OCI-LY3 (cell line): ENCODE results near the gene PCYT1A.

Source experiments
- H2AFZ ChIP-seq: fragments of 200-600, 300-600 bp; shearing (Covaris generic); 2 replicates; pipeline ENCODE4 v1.6.0; 2014; ENCODE audit warnings: antibody characterized with exemption, low read depth, low read length
- H3K27ac ChIP-seq: fragments of 200-600, 300-600 bp; sonication (generic); 2 replicates; pipeline ENCODE4 v1.5.1; 2014; ENCODE audit warnings: mild to moderate bottlenecking, low read length, moderate library complexity, mixed read lengths
- H3K27me3 ChIP-seq: fragments of 200-600, 300-600 bp; sonication (generic); 2 replicates; pipeline ENCODE4 v1.6.1; 2014; ENCODE audit warnings: low read depth, low read length, mixed read lengths
- H3K36me3 ChIP-seq: fragments of 200-600, 300-600 bp; sonication (generic); replicated peaks from 2 replicates; pipeline ENCODE3; 2014; ENCODE audit warnings: low read depth, low read length, mixed read lengths
- H3K4me1 ChIP-seq: fragments of 300-600, 200-600 bp; sonication (generic); 2 replicates; pipeline ENCODE4 v1.6.1; 2014; ENCODE audit warnings: low read length, mixed read lengths
- H3K4me2 ChIP-seq: fragments of 200-600, 300-600 bp; sonication (generic); 2 replicates; pipeline ENCODE4 v1.6.1; 2014; ENCODE audit warnings: low read length, mixed read lengths
- H3K4me3 ChIP-seq: fragments of 300-600, 200-600 bp; sonication (generic); 2 replicates; pipeline ENCODE4 v1.5.1; 2014; ENCODE audit warnings: antibody characterized with exemption, mild to moderate bottlenecking, low read length, moderate library complexity
- H3K79me2 ChIP-seq: fragments of 300-600, 200-600 bp; shearing (Covaris generic); 2 replicates; pipeline ENCODE4 v1.6.1; 2014; ENCODE audit warnings: mild to moderate bottlenecking, low read length, mixed read lengths
- H3K9ac ChIP-seq: fragments of 300-600, 200-600 bp; shearing (Covaris generic); 2 replicates; pipeline ENCODE4 v1.6.0; 2014; ENCODE audit warnings: mild to moderate bottlenecking, low read length, moderate library complexity
- H3K9me3 ChIP-seq: fragments of 200-600, 300-600 bp; shearing (Covaris generic); 2 replicates; pipeline ENCODE4 v1.6.1; 2014; ENCODE audit warnings: low read length, mixed read lengths; ENCODE audit not compliant: insufficient read depth
- H4K20me1 ChIP-seq: fragments of 200-600, 300-600 bp; sonication (generic); 2 replicates; pipeline ENCODE4 v1.6.1; 2016; ENCODE audit warnings: low read length, mixed read lengths; ENCODE audit not compliant: insufficient read depth
- EZH2phosphoT487 ChIP-seq: fragments of 200-600 bp; shearing (Covaris generic); IDR thresholded peaks from 2 replicates; pipeline ENCODE4 v1.6.1; 2018; ENCODE audit warnings: antibody characterized with exemption, mixed run types, low read depth
- TF ChIP-seq, protein P1 (sequence below): fragments of 200-600, 300-600 bp; sonication (generic); IDR thresholded peaks from 2 replicates; pipeline ENCODE4 v1.5.1; 2014; ENCODE audit warnings: antibody characterized with exemption, low read length, low read depth

The PCYT1A gene

GRCh38 chr3:196287440-196288140 lies at the start of gene PCYT1A:
Gene PCYT1A (minus strand): TSS chr3:196287726. CDS start chr3:196270531, 17,195 bp downstream.
- peaks cover 35% of the 10 kb centered on the region for H3K79me2 ChIP-seq
- H3K27ac ChIP-seq = peak within 1 kb of the TSS; percentile 62
- peak within 1 kb of the TSS; percentile 83 for H3K4me2 ChIP-seq
- H3K4me3 ChIP-seq = peak within 1 kb of the TSS; percentile 99
- peak within 1 kb of the TSS; percentile 91 for H3K9ac ChIP-seq
- H3K27me3 ChIP-seq = no peaks in the 10 kb centered on the region
- H3K9me3 ChIP-seq = no peaks in the 10 kb centered on the region
- peak within 1 kb of the TSS; percentile 95 for H2AFZ ChIP-seq
- H3K36me3 ChIP-seq = no peaks in the 10 kb centered on the region
- H4K20me1 ChIP-seq = no peaks in the 10 kb centered on the region
- peaks cover 14% of the 10 kb centered on the region for H3K4me1 ChIP-seq
- TF ChIP-seq, protein P1, sequence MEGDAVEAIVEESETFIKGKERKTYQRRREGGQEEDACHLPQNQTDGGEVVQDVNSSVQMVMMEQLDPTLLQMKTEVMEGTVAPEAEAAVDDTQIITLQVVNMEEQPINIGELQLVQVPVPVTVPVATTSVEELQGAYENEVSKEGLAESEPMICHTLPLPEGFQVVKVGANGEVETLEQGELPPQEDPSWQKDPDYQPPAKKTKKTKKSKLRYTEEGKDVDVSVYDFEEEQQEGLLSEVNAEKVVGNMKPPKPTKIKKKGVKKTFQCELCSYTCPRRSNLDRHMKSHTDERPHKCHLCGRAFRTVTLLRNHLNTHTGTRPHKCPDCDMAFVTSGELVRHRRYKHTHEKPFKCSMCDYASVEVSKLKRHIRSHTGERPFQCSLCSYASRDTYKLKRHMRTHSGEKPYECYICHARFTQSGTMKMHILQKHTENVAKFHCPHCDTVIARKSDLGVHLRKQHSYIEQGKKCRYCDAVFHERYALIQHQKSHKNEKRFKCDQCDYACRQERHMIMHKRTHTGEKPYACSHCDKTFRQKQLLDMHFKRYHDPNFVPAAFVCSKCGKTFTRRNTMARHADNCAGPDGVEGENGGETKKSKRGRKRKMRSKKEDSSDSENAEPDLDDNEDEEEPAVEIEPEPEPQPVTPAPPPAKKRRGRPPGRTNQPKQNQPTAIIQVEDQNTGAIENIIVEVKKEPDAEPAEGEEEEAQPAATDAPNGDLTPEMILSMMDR = no peak
- TF ChIP-seq EZH2phosphoT487 = no peak

- no peak overlapping the region for H3K9ac ChIP-seq
- H3K27me3 ChIP-seq = peaks cover 23% of the 10 kb centered on the region
- TF ChIP-seq, protein P1 = no peak
- TF ChIP-seq EZH2phosphoT487 = no peak
- no peaks in the 10 kb centered on the region for H3K9me3 ChIP-seq
- peaks cover 8% of the 10 kb centered on the region; the same call in 1 of the 2 replicates for H3K4me1 ChIP-seq
- H3K4me2 ChIP-seq = no peak overlapping the region
- no peak overlapping the region for H3K27ac ChIP-seq
- no peaks in the 10 kb centered on the region for H3K79me2 ChIP-seq
- H4K20me1 ChIP-seq = no peaks in the 10 kb centered on the region
- no peak overlapping the region for H3K4me3 ChIP-seq
- H3K36me3 ChIP-seq = no peaks in the 10 kb centered on the region
- no peak overlapping the region for H2AFZ ChIP-seq
Observed at GRCh38 chr3:196336319-196337145, 49.0 kb upstream of the PCYT1A start.

- H3K4me3 ChIP-seq = peak overlapping the region; percentile 60
- TF ChIP-seq EZH2phosphoT487 = no peak
- TF ChIP-seq, protein P1 = no peak
- peak overlapping the region; percentile 64 for H3K4me2 ChIP-seq
- no peak overlapping the region for H3K9ac ChIP-seq
- H3K9me3 ChIP-seq = no peaks in the 10 kb centered on the region
- no peaks in the 10 kb centered on the region for H3K79me2 ChIP-seq
- H3K27me3 ChIP-seq = peaks cover 23% of the 10 kb centered on the region
- H2AFZ ChIP-seq = peak overlapping the region; percentile 5; the same call in 1 of the 2 replicates
- H4K20me1 ChIP-seq = no peaks in the 10 kb centered on the region
- H3K36me3 ChIP-seq = no peaks in the 10 kb centered on the region
- no peak overlapping the region for H3K27ac ChIP-seq
- peaks cover 8% of the 10 kb centered on the region; the same call in 1 of the 2 replicates for H3K4me1 ChIP-seq
Observed at GRCh38 chr3:196335503-196335948, 48.0 kb upstream of the PCYT1A start.

GRCh38 chr3:196334982-196335381 lies 47.5 kb upstream of the PCYT1A start:
- Histone ChIP-seq H3K79me2 (no peaks in the 10 kb centered on the region), H3K27ac (no peak overlapping the region), H3K27me3 (peaks cover 23% of the 10 kb centered on the region), H3K4me1 (peaks cover 8% of the 10 kb centered on the region; the same call in 1 of the 2 replicates), H3K9me3 (no peaks in the 10 kb centered on the region), H3K4me3 (no peak overlapping the region), H3K36me3 (no peaks in the 10 kb centered on the region), H3K4me2 (no peak overlapping the region), H3K9ac (no peak overlapping the region), H4K20me1 (no peaks in the 10 kb centered on the region), H2AFZ (no peak overlapping the region)
- TF ChIP-seq, protein P1 = no peak
- TF ChIP-seq EZH2phosphoT487 = no peak
